HG03354 (cell line): Measurements from ENCODE around the gene HSFX1.
"Not testable (repeated sequence)": the region's sequence is repeated elsewhere in the genome, so short reads cannot be mapped to it uniquely, and the experiment has no call there.

Source experiments
- ATAC-seq: cut with Tn5 transposase; IDR thresholded peaks from one replicate; pipeline ENCODE4 v1.9.1; 2021; ENCODE audit warnings: mild to moderate bottlenecking; ENCODE audit not compliant: unreplicated experiment, poor library complexity, severe bottlenecking

The HSFX1 gene

GRCh38 chrX:149773768-149774167, at the start of gene HSFX1:
Gene HSFX1, plus strand, starts transcription at chrX:149774068. Its CDS starts 614 bp downstream, at chrX:149774682.
- not testable (repeated sequence) for ATAC-seq

- ATAC-seq, result not testable (repeated sequence)
Observed at GRCh38 chrX:149727308-149727707, 46.6 kb upstream of the HSFX1 start.

GRCh38 chrX:149742269-149742668, 31.6 kb upstream of the HSFX1 start:
- not testable (repeated sequence) for ATAC-seq

- not testable (repeated sequence) for ATAC-seq
Observed at GRCh38 chrX:149746390-149747007, 27.4 kb upstream of the HSFX1 start.

- no peak for ATAC-seq
Observed at GRCh38 chrX:149757206-149758067, 16.4 kb upstream of the HSFX1 start.

- no peak for ATAC-seq
Observed at GRCh38 chrX:149758068-149758714, 15.7 kb upstream of the HSFX1 start.

- not testable (repeated sequence) for ATAC-seq
Observed at GRCh38 chrX:149758715-149759078, 15.2 kb upstream of the HSFX1 start.

GRCh38 chrX:149759824-149760223, 14.0 kb upstream of the HSFX1 start:
- no peak for ATAC-seq

- ATAC-seq, result no peak
Observed at GRCh38 chrX:149760965-149761364, 12.9 kb upstream of the HSFX1 start.

- ATAC-seq, result not testable (repeated sequence)
Observed at GRCh38 chrX:149761858-149762674, 11.8 kb upstream of the HSFX1 start.

GRCh38 chrX:149762696-149763614, 10.9 kb upstream of the HSFX1 start:
- ATAC-seq, result no peak

- not testable (repeated sequence) for ATAC-seq
Observed at GRCh38 chrX:149770344-149770743, 3.5 kb upstream of the HSFX1 start.

- not testable (repeated sequence) for ATAC-seq
Observed at GRCh38 chrX:149773026-149773425, 842 bp upstream of the HSFX1 start.

- ATAC-seq, result not testable (repeated sequence)
Observed at GRCh38 chrX:149777999-149778398, 4.1 kb downstream of the HSFX1 start.

- not testable (repeated sequence) for ATAC-seq
Observed at GRCh38 chrX:149781727-149782126, 7.9 kb downstream of the HSFX1 start, which contains the start of gene MAGEA9. Gene MAGEA9, plus strand, starts transcription at chrX:149781930. Its CDS starts 4,281 bp downstream, at chrX:149786211.

- peak; percentile 100 for ATAC-seq
Observed at GRCh38 chrX:149795531-149795930, 21.7 kb downstream of the HSFX1 start.

GRCh38 chrX:149799095-149799714, 25.3 kb downstream of the HSFX1 start:
- no peak for ATAC-seq

GRCh38 chrX:149799938-149800337, 26.1 kb downstream of the HSFX1 start:
- no peak for ATAC-seq
